Ishikawa (cell line): ENCODE results near the gene CACYBP.

ENCODE experiments used
- CEBPB ChIP-seq: IDR thresholded peaks from 2 replicates; pipeline ENCODE4 v1.6.1; 2012
- CREB1 ChIP-seq: IDR thresholded peaks from 2 replicates; pipeline ENCODE4 v1.6.1; 2012; ENCODE audit warnings: low read depth
- EGR1 ChIP-seq: IDR thresholded peaks from 2 replicates; pipeline ENCODE4 v1.6.1; 2012
- EP300 ChIP-seq: IDR thresholded peaks from 2 replicates; pipeline ENCODE4 v1.6.1; 2012; ENCODE audit warnings: borderline replicate concordance
- FOXM1 ChIP-seq: IDR thresholded peaks from 2 replicates; pipeline ENCODE4 v1.6.1; 2012; ENCODE audit warnings: low read depth, borderline replicate concordance
- MAX ChIP-seq: IDR thresholded peaks from 2 replicates; pipeline ENCODE4 v1.6.1; 2012
- NFIC ChIP-seq: IDR thresholded peaks from 2 replicates; pipeline ENCODE4 v1.6.1; 2012
- RAD21 ChIP-seq: IDR thresholded peaks from 2 replicates; pipeline ENCODE4 v1.6.1; 2012; ENCODE audit warnings: low read depth
- REST ChIP-seq: IDR thresholded peaks from 2 replicates; pipeline ENCODE4 v1.6.1; 2012; ENCODE audit warnings: low read depth, mild to moderate bottlenecking
- TAF1 ChIP-seq: IDR thresholded peaks from 2 replicates; pipeline ENCODE4 v1.6.1; 2012; ENCODE audit warnings: low read depth, mild to moderate bottlenecking
- TCF12 ChIP-seq: IDR thresholded peaks from 2 replicates; pipeline ENCODE4 v1.6.1; 2012; ENCODE audit warnings: low read depth
- TEAD4 ChIP-seq: IDR thresholded peaks from 2 replicates; pipeline ENCODE4 v1.6.1; 2012
- USF1 ChIP-seq: IDR thresholded peaks from 2 replicates; pipeline ENCODE4 v1.6.1; 2012
- YY1 ChIP-seq: IDR thresholded peaks from 2 replicates; pipeline ENCODE4 v1.6.1; 2012; ENCODE audit warnings: low read depth
- ZBTB7A ChIP-seq: IDR thresholded peaks from 2 replicates; pipeline ENCODE4 v1.6.1; 2012; ENCODE audit warnings: low read depth

Gene CACYBP

GRCh38 chr1:174975764-174976163, 24.0 kb upstream of the CACYBP start:
- TF ChIP-seq FOXM1 (no peak), YY1 (no peak), CEBPB (no peak), RAD21 (no peak), NFIC (no peak), TAF1 (no peak), EGR1 (no peak), MAX (no peak), EP300 (no peak), USF1 (no peak), TEAD4 (no peak), TCF12 (no peak), CREB1 (no peak), REST (no peak)

- TF ChIP-seq EGR1 (no peak), CEBPB (0 out of 2 replicates have a peak, but pooled peaks have one; percentile 28), FOXM1 (no peak), EP300 (no peak)
These were observed 23.2 kb upstream of the CACYBP start for GRCh38 chr1:174976436-174977108.

- TF ChIP-seq RAD21 (peak; percentile 66), YY1 (no peak), CEBPB (no peak)
These were observed 16.6 kb upstream of the CACYBP start for GRCh38 chr1:174982971-174983689.

- TF ChIP-seq REST (no peak), USF1 (no peak), CREB1 (no peak), TEAD4 (no peak)
These were observed 14.8 kb upstream of the CACYBP start for GRCh38 chr1:174984952-174985351.

GRCh38 chr1:174988539-174988938, 11.2 kb upstream of the CACYBP start:
- no peak for TF ChIP-seq EGR1
- TF ChIP-seq EP300 = no peak

GRCh38 chr1:174988986-174989385, 10.8 kb upstream of the CACYBP start:
- TF ChIP-seq EGR1 = no peak
- TF ChIP-seq CREB1 = no peak
- TF ChIP-seq MAX = no peak
- TF ChIP-seq USF1 = no peak
- no peak for TF ChIP-seq TEAD4
- TF ChIP-seq NFIC = no peak
- TF ChIP-seq CEBPB = no peak
- TF ChIP-seq TCF12 = no peak
- TF ChIP-seq FOXM1 = no peak
- TF ChIP-seq TAF1 = no peak
- no peak for TF ChIP-seq ZBTB7A
- no peak for TF ChIP-seq EP300
- no peak for TF ChIP-seq REST
- TF ChIP-seq YY1 = no peak
- no peak for TF ChIP-seq RAD21
